HCT116 (cell line): ENCODE data around the gene ATP11B. TPM values are rescaled to one million over a fixed set of nuclear protein-coding genes. Genes with fewer than 3 reads are reported as not detected.

Experiments
- ATAC-seq: fragments of 200-7000 bp; cut with Tn5 transposase; 2 replicates; pipeline ENCODE4 v1.9.1; 2020; ENCODE audit warnings: mild to moderate bottlenecking, moderate library complexity
- BruUV-seq: library from RNA; stranded (reverse); fragments of 400-500 nt; replicated peaks from 2 replicates; lab custom pipeline; 2021; lab: Mats Ljungman, UMichigan
- CTCF ChIA-PET: fragments of 300-600 bp; sonication (Branson Sonifier 250); formaldehyde crosslinking; loops from one replicate; lab custom pipeline; 2021; ENCODE audit warnings: antibody characterized with exemption; lab: Charles Lee
- POLR2A ChIA-PET: fragments of 300-600, 350-600 bp; sonication (Branson Sonifier 250); formaldehyde crosslinking; loops from one replicate; lab custom pipeline; 2021; ENCODE audit warnings: antibody characterized with exemption; lab: Charles Lee
- RAD21 ChIA-PET, 2 experiments: fragments of 300-600 bp; sonication (Branson Sonifier 250); formaldehyde crosslinking; loops; one replicate each; lab custom pipeline; 2023; ENCODE audit warnings: low total read pairs in 2 of 2; ENCODE audit not compliant: uncharacterized antibody in 2 of 2, unreplicated experiment in 2 of 2, low non-redundant PET in 1 of 2; lab: Charles Lee
- DNase-seq: peaks from one replicate; pipeline ENCODE4 v3.0.0-alpha.2; 2010; ENCODE audit warnings: low read depth, low spot score
- H2AFZ ChIP-seq: fragments of 200-600 bp; shearing (Covaris generic), sonication (generic); 2 replicates; pipeline ENCODE4 v1.6.1; 2017; ENCODE audit warnings: low read depth, mixed run types, mixed read lengths, antibody characterized with exemption, low read length; ENCODE audit not compliant: poor library complexity, severe bottlenecking
- H3K27ac ChIP-seq: 2 replicates; pipeline ENCODE4 v1.5.1; 2012; ENCODE audit warnings: low read depth, low read length
- H3K27me3 ChIP-seq: fragments of 200-600 bp; sonication (generic); 2 replicates; pipeline ENCODE4 v1.6.1; 2016; ENCODE audit warnings: mixed run types, low read length, mixed read lengths; ENCODE audit not compliant: insufficient read depth
- H3K36me3 ChIP-seq, 2 experiments: fragments of 200-500 bp in 1 of 2; fragments of 200-600 bp in 1 of 2; sonication (Bioruptor generic) in 1 of 2; sonication (generic) in 1 of 2; 2 replicates each; pipeline versions ENCODE4 v1.5.1 to v1.6.1; 2014 to 2016; ENCODE audit warnings: low read length in 2 of 2, inconsistent platforms in 1 of 2, mixed read lengths in 1 of 2, mixed run types in 1 of 2; ENCODE audit not compliant: insufficient read depth in 2 of 2, control insufficient read depth in 1 of 2
- H3K4me1 ChIP-seq, 2 experiments: fragments of 200-600 bp in 1 of 2; sonication (generic) in 1 of 2; 2 replicates each; pipeline versions ENCODE4 v1.5.1 to v1.6.1; 2012 to 2017; ENCODE audit warnings: low read length in 2 of 2, inconsistent platforms in 1 of 2, mild to moderate bottlenecking in 1 of 2, mixed read lengths in 1 of 2, mixed run types in 1 of 2, moderate library complexity in 1 of 2; ENCODE audit not compliant: insufficient read depth in 2 of 2, control insufficient read depth in 1 of 2
- H3K4me2 ChIP-seq: fragments of 200-600 bp; sonication (generic); 2 replicates; pipeline ENCODE4 v1.6.1; 2017; ENCODE audit warnings: mixed run types, low read length, mixed read lengths
- H3K4me3 ChIP-seq, 2 experiments: fragments of 200-600 bp in 1 of 2; sonication (generic) in 1 of 2; replicated peaks in 1 of 2; 2 replicates each; pipeline ENCODE4 v1.5.1; 2011 to 2016; ENCODE audit warnings: low read length in 2 of 2, control low read depth in 1 of 2, low read depth in 1 of 2, mild to moderate bottlenecking in 1 of 2, mixed read lengths in 1 of 2, mixed run types in 1 of 2
- H3K79me2 ChIP-seq: fragments of 200-600 bp; sonication (generic); 2 replicates; pipeline ENCODE4 v1.6.1; 2017; ENCODE audit warnings: mild to moderate bottlenecking, mixed run types, low read length, moderate library complexity, mixed read lengths; ENCODE audit not compliant: insufficient read depth
- H3K9ac ChIP-seq: fragments of 200-600 bp; sonication (generic); 2 replicates; pipeline ENCODE4 v1.6.1; 2016; ENCODE audit warnings: low read length, mixed read lengths
- H3K9me2 ChIP-seq: fragments of 200-600 bp; sonication (generic), shearing (Covaris generic); 2 replicates; pipeline ENCODE4 v1.6.1; 2017; ENCODE audit warnings: mixed run types, mild to moderate bottlenecking, moderate library complexity; ENCODE audit not compliant: insufficient read depth
- H3K9me3 ChIP-seq, 2 experiments: fragments of 200-500 bp in 1 of 2; fragments of 200-600 bp in 1 of 2; sonication (Bioruptor generic) in 1 of 2; sonication (generic) in 1 of 2; 2 replicates each; pipeline ENCODE4 v1.6.1; 2014 to 2017; ENCODE audit warnings: low read length in 2 of 2, mixed read lengths in 2 of 2, inconsistent platforms in 1 of 2, low read depth in 1 of 2, mild to moderate bottlenecking in 1 of 2, mixed run types in 1 of 2, moderate library complexity in 1 of 2; ENCODE audit not compliant: control insufficient read depth in 1 of 2, insufficient read depth in 1 of 2
- H4K20me1 ChIP-seq: fragments of 200-600 bp; sonication (generic), shearing (Covaris generic); 2 replicates; pipeline ENCODE4 v1.6.1; 2017; ENCODE audit warnings: mixed run types, mild to moderate bottlenecking, moderate library complexity; ENCODE audit not compliant: insufficient read depth
- ELF1 ChIP-seq: IDR thresholded peaks from 2 replicates; pipeline ENCODE4 v1.6.1; 2012; ENCODE audit warnings: low read depth, borderline replicate concordance
- POLR2AphosphoS5 ChIP-seq: IDR thresholded peaks from 2 replicates; pipeline ENCODE4 v1.6.1; 2011; ENCODE audit warnings: mild to moderate bottlenecking, low read depth, low read length, moderate library complexity
- RAD21 ChIP-seq: IDR thresholded peaks from 2 replicates; pipeline ENCODE4 v1.6.1; 2012; ENCODE audit warnings: low read depth, mild to moderate bottlenecking
- SRF ChIP-seq: IDR thresholded peaks from 2 replicates; pipeline ENCODE4 v1.6.1; 2012; ENCODE audit warnings: low read depth
- TCF7L2 ChIP-seq: IDR thresholded peaks from 2 replicates; pipeline ENCODE4 v1.7.0; 2011; ENCODE audit warnings: borderline replicate concordance, inconsistent platforms; ENCODE audit not compliant: insufficient read depth, insufficient read length; ENCODE audit errors: extremely low read depth
- intact Hi-C: fragments of 100-400 bp; cut with micrococcal nuclease; formaldehyde crosslinking; loops from 2 replicates; pipeline ENCODE4 v1.10.0; 2022
- total RNA-seq: library from RNA; stranded (reverse); gene quantifications from one replicate; pipeline ENCODE4 v1.2.1, GENCODE V29; 2021; ENCODE audit not compliant: unreplicated experiment
- TF ChIP-seq, protein P1 (sequence below), 3 experiments: fragments of 200-600 bp in 1 of 3; sonication (generic) in 1 of 3; IDR thresholded peaks in 2 of 3; conservative IDR thresholded peaks in 1 of 3; 2 replicates each; pipeline ENCODE4 v1.5.1; 2012 to 2017; ENCODE audit warnings: low read depth in 2 of 3, low read length in 2 of 3, antibody characterized with exemption in 1 of 3, borderline replicate concordance in 1 of 3, control low read depth in 1 of 3, mild to moderate bottlenecking in 1 of 3, mixed read lengths in 1 of 3, mixed run types in 1 of 3, moderate library complexity in 1 of 3; ENCODE audit not compliant: insufficient read depth in 1 of 3

Gene ATP11B
- total RNA-seq, 1 experiment from 2014 or later, result 53.0 TPM

DNA sequence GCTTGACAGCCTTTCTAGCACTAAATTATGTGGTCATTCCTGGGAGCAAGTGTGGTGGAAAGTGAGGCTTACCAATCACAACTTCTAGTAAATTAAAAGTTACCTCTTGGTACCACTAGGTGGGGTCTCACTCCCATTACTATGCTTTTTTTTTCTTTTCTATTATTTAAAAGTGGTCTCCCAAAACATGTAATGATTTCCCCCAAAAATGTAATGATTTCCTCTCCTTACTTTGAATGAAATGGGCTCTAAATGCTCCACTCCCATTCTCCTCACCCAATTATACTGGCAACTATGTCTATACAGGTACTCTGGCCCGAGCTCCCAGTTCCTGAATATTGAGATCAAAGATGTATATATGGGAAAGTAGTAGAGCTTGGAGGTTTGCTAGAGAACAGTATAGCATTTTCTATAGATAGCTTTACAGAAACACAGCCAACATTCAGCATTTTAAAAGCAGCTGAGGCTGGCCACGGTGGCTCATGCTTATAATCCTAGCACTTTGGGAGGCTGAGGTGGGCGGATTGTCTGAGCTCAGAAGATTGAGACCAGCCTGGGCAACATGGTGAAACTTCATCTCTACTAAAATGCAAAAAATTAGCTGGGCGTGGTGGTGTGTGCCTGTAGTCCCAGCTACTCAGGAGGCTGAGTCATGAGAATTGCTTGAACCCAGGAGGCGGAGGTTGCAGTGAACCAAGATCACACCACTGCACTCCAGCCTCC lies 116.2 kb downstream of the ATP11B start:
- POLR2A ChIA-PET, result no interaction called here
- no peak overlapping the region for H3K27ac ChIP-seq
- RAD21 ChIA-PET, result no interaction called here
- H3K4me1 ChIP-seq, result peaks cover 20 to 25% of the 10 kb centered on the region in 2 experiments
- intact Hi-C loops, result loop anchor here (10.0 kb wide), 1 partner anchor 475 kb away; no protein-coding TSS in a partner anchor
- ATAC-seq (peak; percentile 68), DNase-seq (no peak)
- H3K9me3 ChIP-seq, result no peaks in the 10 kb centered on the region
- H4K20me1 ChIP-seq, result no peaks in the 10 kb centered on the region; the same call in 1 of the 2 replicates
- no peaks in the 10 kb centered on the region for H3K9me2 ChIP-seq
- no peak overlapping the region for H2AFZ ChIP-seq
- no peak overlapping the region for H3K9ac ChIP-seq
- TF ChIP-seq ELF1 (no peak), RAD21 (peak; percentile 50), POLR2AphosphoS5 (no peak), TCF7L2 (no peak), SRF (no peak)
- TF ChIP-seq, protein P1, sequence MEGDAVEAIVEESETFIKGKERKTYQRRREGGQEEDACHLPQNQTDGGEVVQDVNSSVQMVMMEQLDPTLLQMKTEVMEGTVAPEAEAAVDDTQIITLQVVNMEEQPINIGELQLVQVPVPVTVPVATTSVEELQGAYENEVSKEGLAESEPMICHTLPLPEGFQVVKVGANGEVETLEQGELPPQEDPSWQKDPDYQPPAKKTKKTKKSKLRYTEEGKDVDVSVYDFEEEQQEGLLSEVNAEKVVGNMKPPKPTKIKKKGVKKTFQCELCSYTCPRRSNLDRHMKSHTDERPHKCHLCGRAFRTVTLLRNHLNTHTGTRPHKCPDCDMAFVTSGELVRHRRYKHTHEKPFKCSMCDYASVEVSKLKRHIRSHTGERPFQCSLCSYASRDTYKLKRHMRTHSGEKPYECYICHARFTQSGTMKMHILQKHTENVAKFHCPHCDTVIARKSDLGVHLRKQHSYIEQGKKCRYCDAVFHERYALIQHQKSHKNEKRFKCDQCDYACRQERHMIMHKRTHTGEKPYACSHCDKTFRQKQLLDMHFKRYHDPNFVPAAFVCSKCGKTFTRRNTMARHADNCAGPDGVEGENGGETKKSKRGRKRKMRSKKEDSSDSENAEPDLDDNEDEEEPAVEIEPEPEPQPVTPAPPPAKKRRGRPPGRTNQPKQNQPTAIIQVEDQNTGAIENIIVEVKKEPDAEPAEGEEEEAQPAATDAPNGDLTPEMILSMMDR (IDR thresholded peaks at IDR 0.05 in 2 of 3, conservative IDR thresholded peaks at IDR 0.05 in 1 of 3; ENCODE audit: borderline replicate concordance in 1 of 3, insufficient read depth in 1 of 3, low read depth in 2 of 3, low read length in 2 of 3), result peak; percentile 39 to 65 (median 50); a peak in 5 of 6 replicates
- no TSS peak for BruUV-seq
- H3K36me3 ChIP-seq, result no peaks in the 10 kb centered on the region
- H3K27me3 ChIP-seq, result no peaks in the 10 kb centered on the region
- CTCF ChIA-PET, result interaction anchor here (0.7 to 1.7 kb wide), 3 partner anchors 195 to 1774 kb away, joined by 3 to 9 read pairs (median 4); no protein-coding TSS in a partner anchor
- 0 out of 2 replicates have a peak overlapping the region, but pooled peaks have one; percentile 5 for H3K4me2 ChIP-seq
- H3K79me2 ChIP-seq, result no peaks in the 10 kb centered on the region
- no peak overlapping the region for H3K4me3 ChIP-seq
